WTC11 (cell line): ENCODE measurements around the gene KAZN.

ENCODE experiments used
- CTCF ChIP-seq: fragments of 200-600 bp; IDR thresholded peaks from 2 replicates; pipeline ENCODE4 v1.8.0; 2022; ENCODE audit warnings: antibody characterized with exemption
- ERG ChIP-seq: fragments of 250-450 bp; sonication (Bioruptor Pico); IDR thresholded peaks from 2 replicates; pipeline ENCODE4 v1.8.0; 2021; ENCODE audit warnings: mild to moderate bottlenecking
- FOXP1 ChIP-seq: sonication (generic); formaldehyde crosslinking; IDR thresholded peaks from 2 replicates; pipeline ENCODE4 v1.8.0; 2022; ENCODE audit warnings: missing genetic modification reagents, mild to moderate bottlenecking, moderate library complexity, borderline replicate concordance
- GTF2I ChIP-seq: fragments of 250-450 bp; sonication (Bioruptor Pico); conservative IDR thresholded peaks from 2 replicates; pipeline ENCODE4 v1.4.0; 2021; ENCODE audit warnings: mild to moderate bottlenecking
- NFATC4 ChIP-seq: fragments of 250-450 bp; sonication (Bioruptor Pico); IDR thresholded peaks from 2 replicates; pipeline ENCODE4 v1.9.0; 2021; ENCODE audit warnings: mild to moderate bottlenecking
- NFYB ChIP-seq: sonication (generic); formaldehyde crosslinking; conservative IDR thresholded peaks from 2 replicates; pipeline ENCODE4 v1.8.0; 2022; ENCODE audit warnings: low read depth, missing genetic modification reagents
- NR2C2 ChIP-seq: sonication (generic); formaldehyde crosslinking; IDR thresholded peaks from 2 replicates; pipeline ENCODE4 v1.8.0; 2022; ENCODE audit warnings: mild to moderate bottlenecking, missing genetic modification reagents
- TEAD4 ChIP-seq: sonication (generic); formaldehyde crosslinking; IDR thresholded peaks from 2 replicates; pipeline ENCODE4 v1.8.0; 2022; ENCODE audit warnings: mild to moderate bottlenecking, missing genetic modification reagents
- TF ChIP-seq, protein P1 (sequence below): sonication (generic); formaldehyde crosslinking; IDR thresholded peaks from 2 replicates; pipeline ENCODE4 v1.8.1; 2023; ENCODE audit warnings: mild to moderate bottlenecking, missing genetic modification reagents

DNA sequence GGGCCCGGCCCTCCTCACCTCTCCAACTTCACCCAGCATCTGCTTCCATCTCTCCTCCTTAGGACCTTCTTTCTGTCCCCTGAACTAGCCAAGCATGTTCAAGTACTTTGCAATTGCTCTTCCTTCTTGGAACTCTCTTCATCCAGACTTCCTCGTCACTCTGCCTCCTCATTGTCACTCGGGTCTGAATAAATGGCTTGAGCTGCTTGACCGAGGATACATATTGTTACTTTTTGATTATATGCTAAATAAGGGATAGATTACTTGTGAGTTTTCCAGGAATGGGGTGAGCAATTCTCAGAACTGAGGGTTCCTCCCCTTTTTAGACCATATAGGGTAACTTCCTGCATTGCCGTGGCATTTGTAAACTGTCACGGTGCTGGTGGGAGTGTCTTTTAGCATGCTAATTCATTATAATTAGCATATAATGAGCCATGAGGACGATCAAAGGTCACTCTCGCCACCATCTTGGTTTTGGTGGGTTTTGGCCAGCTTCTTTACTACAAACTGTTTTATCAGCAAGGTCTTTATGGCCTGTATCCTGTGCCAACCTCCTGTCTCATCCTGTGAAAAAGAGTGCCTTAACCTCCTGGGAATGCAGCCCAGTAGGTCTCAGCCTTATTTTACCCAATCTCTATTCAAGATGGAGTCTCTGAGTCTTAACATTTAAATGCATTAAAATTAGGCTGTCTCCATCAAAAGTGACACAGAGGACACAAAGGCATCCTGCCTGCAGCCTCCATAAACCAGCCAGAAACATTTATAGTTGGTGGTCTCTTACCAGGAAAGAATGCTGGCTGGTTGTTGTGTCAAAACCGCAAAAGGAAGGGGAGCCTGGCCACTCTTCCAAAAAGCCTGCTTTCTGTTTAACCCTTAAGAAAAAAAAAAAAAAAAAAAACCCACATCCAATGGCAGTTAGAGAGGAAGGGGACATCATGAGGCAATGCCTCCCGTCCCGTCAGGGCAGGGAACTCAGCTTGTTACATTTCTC is 179.3 kb downstream of the KAZN start:
- no peak for TF ChIP-seq FOXP1 (CRISPR knock-in tag)
- no peak for TF ChIP-seq CTCF
- no peak for TF ChIP-seq GTF2I (CRISPR knock-in tag)
- TF ChIP-seq NR2C2 (CRISPR knock-in tag) = no peak
- no peak for TF ChIP-seq TEAD4 (CRISPR knock-in tag)
- TF ChIP-seq NFATC4 (CRISPR knock-in tag) = no peak
- no peak for TF ChIP-seq NFYB (CRISPR knock-in tag)
- TF ChIP-seq ERG = no peak
- TF ChIP-seq, protein P1, sequence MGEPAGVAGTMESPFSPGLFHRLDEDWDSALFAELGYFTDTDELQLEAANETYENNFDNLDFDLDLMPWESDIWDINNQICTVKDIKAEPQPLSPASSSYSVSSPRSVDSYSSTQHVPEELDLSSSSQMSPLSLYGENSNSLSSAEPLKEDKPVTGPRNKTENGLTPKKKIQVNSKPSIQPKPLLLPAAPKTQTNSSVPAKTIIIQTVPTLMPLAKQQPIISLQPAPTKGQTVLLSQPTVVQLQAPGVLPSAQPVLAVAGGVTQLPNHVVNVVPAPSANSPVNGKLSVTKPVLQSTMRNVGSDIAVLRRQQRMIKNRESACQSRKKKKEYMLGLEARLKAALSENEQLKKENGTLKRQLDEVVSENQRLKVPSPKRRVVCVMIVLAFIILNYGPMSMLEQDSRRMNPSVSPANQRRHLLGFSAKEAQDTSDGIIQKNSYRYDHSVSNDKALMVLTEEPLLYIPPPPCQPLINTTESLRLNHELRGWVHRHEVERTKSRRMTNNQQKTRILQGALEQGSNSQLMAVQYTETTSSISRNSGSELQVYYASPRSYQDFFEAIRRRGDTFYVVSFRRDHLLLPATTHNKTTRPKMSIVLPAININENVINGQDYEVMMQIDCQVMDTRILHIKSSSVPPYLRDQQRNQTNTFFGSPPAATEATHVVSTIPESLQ (CRISPR knock-in tag) = no peak
